K562 (cell line): ENCODE data around the gene CLSTN2. TPM values are rescaled to one million over a fixed set of nuclear protein-coding genes. Genes with fewer than 3 reads are reported as not detected.

Experiments
- ATAC-seq: fragments of 200-7000 bp; cut with Tn5 transposase; 3 replicates; pipeline ENCODE4 v1.9.1; 2020; ENCODE audit warnings: moderate library complexity
- BruUV-seq: library from RNA; stranded (reverse); fragments of 400-500 nt; replicated peaks from 2 replicates; lab custom pipeline; 2021; lab: Mats Ljungman, UMichigan
- CTCF ChIA-PET: fragments of 300-600 bp; formaldehyde crosslinking; extraction: SDS; loops from one replicate; lab custom pipeline; 2021; ENCODE audit warnings: low intra/inter-chr PET ratio; lab: Yijun Ruan, JAX
- POLR2A ChIA-PET: fragments of 300-600, 350-650 bp; sonication (Branson Sonifier 250); formaldehyde crosslinking; extraction: SDS; loops from one replicate; lab custom pipeline; 2021; ENCODE audit warnings: antibody characterized with exemption, inconsistent platforms; lab: Yijun Ruan, JAX
- DNase-seq, 4 experiments: peaks; one replicate each; pipeline versions ENCODE4 v3.0.0 to v3.0.0-alpha.2; 2011 to 2018; ENCODE audit warnings: low spot score in 3 of 4, mixed read lengths in 3 of 4; ENCODE audit errors: extremely low read depth in 1 of 4
- FAIRE-seq: peaks from 2 replicates; lab custom pipeline; 2011; peaks lifted over from hg19 to GRCh38; lab: Jason Lieb, UNC
- H2AFZ ChIP-seq: 2 replicates; pipeline ENCODE4 v1.6.0; 2011; ENCODE audit warnings: low read depth, low read length, control low read depth, inconsistent platforms
- H3K27ac ChIP-seq: fragments of 200-600 bp; 3 replicates; pipeline ENCODE4 v1.8.0; 2011; ENCODE audit warnings: low read depth, mild to moderate bottlenecking, control low read depth, inconsistent platforms, low read length, moderate library complexity, mixed read lengths; ENCODE audit errors: extremely low read depth
- H3K27me3 ChIP-seq, 2 experiments: fragments of 300-600 bp in 1 of 2; 2 replicates in 1 of 2; 3 replicates in 1 of 2; pipeline versions ENCODE4 v1.6.0 to v1.8.0; 2011; ENCODE audit warnings: inconsistent platforms in 2 of 2, low read length in 2 of 2, mild to moderate bottlenecking in 1 of 2, mixed read lengths in 1 of 2, moderate library complexity in 1 of 2; ENCODE audit not compliant: control insufficient read depth in 2 of 2, insufficient read depth in 2 of 2
- H3K36me3 ChIP-seq: fragments of 300-600 bp; 3 replicates; pipeline ENCODE4 v1.8.0; 2011; ENCODE audit warnings: mild to moderate bottlenecking, low read length, inconsistent platforms; ENCODE audit not compliant: control insufficient read depth, insufficient read depth
- H3K4me1 ChIP-seq, 2 experiments: fragments of 200-600 bp in 1 of 2; replicated peaks in 1 of 2; 2 replicates in 1 of 2; 3 replicates in 1 of 2; pipeline versions ENCODE4 v1.5.1 to v1.8.0; 2011; ENCODE audit warnings: inconsistent platforms in 2 of 2, low read length in 2 of 2, mild to moderate bottlenecking in 1 of 2, mixed read lengths in 1 of 2, moderate library complexity in 1 of 2; ENCODE audit not compliant: control insufficient read depth in 2 of 2, insufficient read depth in 2 of 2
- H3K4me2 ChIP-seq: 2 replicates; pipeline ENCODE4 v1.6.1; 2011; ENCODE audit warnings: low read length, control low read depth, inconsistent platforms, mixed read lengths; ENCODE audit not compliant: insufficient read depth
- H3K4me3 ChIP-seq: fragments of 200-600 bp; sonication (generic), shearing (Covaris generic); 2 replicates; pipeline ENCODE4 v1.5.1; 2016; ENCODE audit warnings: control low read depth, inconsistent platforms
- H3K79me2 ChIP-seq: fragments of 200-600 bp; 3 replicates; pipeline ENCODE4 v1.8.0; 2011; ENCODE audit warnings: low read length, inconsistent platforms; ENCODE audit not compliant: control insufficient read depth, insufficient read depth
- H3K9ac ChIP-seq, 2 experiments: 2 replicates each; pipeline versions ENCODE4 v1.6.0 to v1.6.1; 2011; ENCODE audit warnings: low read depth in 2 of 2, low read length in 2 of 2, control low read depth in 1 of 2, inconsistent platforms in 1 of 2, mild to moderate bottlenecking in 1 of 2, mixed read lengths in 1 of 2; ENCODE audit not compliant: insufficient read depth in 1 of 2
- H3K9me1 ChIP-seq: one replicate; pipeline ENCODE4 v1.6.0; 2011; ENCODE audit warnings: inconsistent platforms, mild to moderate bottlenecking, low read length, moderate library complexity; ENCODE audit not compliant: control insufficient read depth, insufficient read depth
- H3K9me3 ChIP-seq: replicated peaks from 2 replicates; pipeline ENCODE4 v1.5.1; 2011; ENCODE audit warnings: low read depth, low read length, inconsistent platforms; ENCODE audit not compliant: control insufficient read depth, insufficient read depth
- H4K20me1 ChIP-seq: replicated peaks from 2 replicates; pipeline ENCODE4 v1.6.1; 2011; ENCODE audit warnings: low read length, inconsistent platforms, mixed read lengths; ENCODE audit not compliant: control insufficient read depth, insufficient read depth
- ETS1 ChIP-seq: conservative IDR thresholded peaks from 2 replicates; pipeline ENCODE4 v1.6.1; 2011; ENCODE audit warnings: low read depth, mild to moderate bottlenecking, low read length; ENCODE audit not compliant: control insufficient read depth
- MBD2 ChIP-seq: sonication (generic); IDR thresholded peaks from 2 replicates; pipeline ENCODE4 v1.6.1; 2016; ENCODE audit warnings: low read depth, borderline replicate concordance
- POLR2H ChIP-seq: IDR thresholded peaks from 2 replicates; pipeline ENCODE4 v1.6.1; 2016; ENCODE audit warnings: missing genetic modification characterization, low read depth, mild to moderate bottlenecking, control low read depth, missing compliant biosample characterization, moderate library complexity
- PREB ChIP-seq: sonication (generic); formaldehyde crosslinking; IDR thresholded peaks from 2 replicates; pipeline ENCODE4 v1.8.1; 2023; ENCODE audit warnings: mild to moderate bottlenecking, missing genetic modification reagents
- SMAD1 ChIP-seq: fragments of 150-350 bp; IDR thresholded peaks from 2 replicates; pipeline ENCODE4 v1.6.1; 2014; ENCODE audit warnings: low read length, low read depth; ENCODE audit not compliant: partially characterized antibody
- SMARCA4 ChIP-seq: fragments of 450-650 bp; IDR thresholded peaks from 2 replicates; pipeline ENCODE4 v1.6.1; 2016
- SREBF2 ChIP-seq: sonication (generic); formaldehyde crosslinking; IDR thresholded peaks from 2 replicates; pipeline ENCODE4 v1.4.0; 2020; ENCODE audit warnings: mild to moderate bottlenecking, missing genetic modification reagents
- XRCC5 ChIP-seq: fragments of 200-400 bp; formaldehyde crosslinking; IDR thresholded peaks from 2 replicates; pipeline ENCODE4 v1.6.1; 2017; ENCODE audit warnings: low read depth, mild to moderate bottlenecking, low read length
- ZBTB40 ChIP-seq, 2 experiments: fragments of 450-650 bp in 1 of 2; sonication (generic) in 1 of 2; formaldehyde crosslinking in 1 of 2; IDR thresholded peaks; 2 replicates each; pipeline versions ENCODE4 v1.7.1 to v1.9.0; 2016 to 2022; ENCODE audit warnings: inconsistent platforms in 1 of 2, mild to moderate bottlenecking in 1 of 2, missing genetic modification reagents in 1 of 2
- ZSCAN32 ChIP-seq: fragments of 450-650 bp; formaldehyde crosslinking; IDR thresholded peaks from 2 replicates; pipeline ENCODE4 v1.4.0; 2020; ENCODE audit warnings: mild to moderate bottlenecking, moderate library complexity
- WGBS: fragments of 100-300 bp; shearing (Covaris generic); methylation state at CpG from one replicate; pipeline ENCODE4 v1.1.6; 2016; ENCODE audit warnings: low coverage, mixed read lengths; ENCODE audit not compliant: insufficient coverage; ENCODE audit errors: missing lambda C conversion rate; 5-methylcytosine and 5-hydroxymethylcytosine counted together
- in situ Hi-C: fragments of 300-500 bp; cut with MboI; formaldehyde crosslinking; loops from 4 replicates; pipeline ENCODE4 v1.15.0; 2018; ENCODE audit warnings: inconsistent platforms, mixed read lengths
- intact Hi-C: fragments of 100-400 bp; cut with micrococcal nuclease; formaldehyde crosslinking; loops from 2 replicates; pipeline ENCODE4 v1.14.2; 2022
- polyA plus RNA-seq, 8 experiments: library from polyadenylated mRNA; depleted of rRNA in 4 of 8; stranded (reverse) in 5 of 8; unstranded in 3 of 8; fragments of >200 nt; fragmentation: Nextera tagmentation in 2 of 8; fragmentation: Illumina TruSeq in 1 of 8; extraction: Ambion mirVana in 2 of 8; extraction: Trizol in 1 of 8; gene quantifications; 2 replicates each; pipeline versions ENCODE4 v1.2.1 to v1.2.3, GENCODE V29; 2011 to 2014; ENCODE audit warnings: inconsistent platforms in 1 of 8, missing spikeins in 1 of 8
- total RNA-seq, 7 experiments: library from RNA; depleted of rRNA in 6 of 7; stranded (reverse); fragments of >200 nt in 6 of 7; fragmentation: Illumina TruSeq in 2 of 7; extraction: Trizol in 2 of 7; gene quantifications; 2 replicates each; pipeline versions ENCODE4 v1.2.1 to v1.2.3, GENCODE V29; 2011 to 2021; ENCODE audit warnings: low replicate concordance in 1 of 7

The CLSTN2 gene
- total and polyA plus RNA-seq, 9 of the 15 experiments (the other 6 are each of a cell fraction or from before 2014, with no cell fraction given): 0.02 to 0.04 (median 0.04) TPM; not detected in 6

- Histone ChIP-seq H3K27ac (no peak overlapping the region), H4K20me1 (no peaks in the 10 kb centered on the region), H3K27me3 (peaks cover 0 to 11% of the 10 kb centered on the region in 2 experiments; a peak in 2 of 5 replicates), H3K4me2 (no peak overlapping the region), H3K4me1 (no peaks in the 10 kb centered on the region; a peak in 1 of 5 replicates), H3K79me2 (no peaks in the 10 kb centered on the region), H3K9me1 (no peaks in the 10 kb centered on the region), H3K4me3 (no peak overlapping the region), H3K9me3 (no peaks in the 10 kb centered on the region), H3K9ac (no peak overlapping the region), H2AFZ (no peak overlapping the region), H3K36me3 (no peaks in the 10 kb centered on the region)
- ChIA-PET POLR2A (interaction anchor here (0.8 to 0.9 kb wide), 2 partner anchors 12 to 75 kb away, joined by 3 read pairs; no protein-coding TSS in a partner anchor), CTCF (no interaction called here)
- WGBS: 0% methylated on average over 1 of the region's 2 CpGs
- intact Hi-C loops (no loop called here), in situ Hi-C loops (no loop called here)
- no TSS peak for BruUV-seq
- DNase-seq (no peak), FAIRE-seq (no peak), ATAC-seq (no peak)
- TF ChIP-seq SMAD1 (no peak), SMARCA4 (no peak), ETS1 (no peak), SREBF2 (no peak), MBD2 (no peak), ZBTB40 (IDR thresholded peaks at IDR 0.05) (no peak), ZBTB40 (CRISPR knock-in tag; IDR thresholded peaks at IDR 0.05) (no peak), POLR2H (tag) (no peak), XRCC5 (no peak), PREB (no peak), ZSCAN32 (CRISPR knock-in tag) (no peak)
These were observed 565.5 kb downstream of the CLSTN2 start for GRCh38 chr3:140500473-140500872.
